NCI-H2196 treated with DMSO at 0.1 percent for 48 hours (cell line): ENCODE data around the gene SMIM8.

Experiments used
- DNase-seq: peaks from one replicate; lab custom pipeline; 2025; ENCODE audit not compliant: unreplicated experiment; lab: John Stamatoyannopoulos, UW

Gene SMIM8

GRCh38 chr6:87333591-87334181 lies 11.3 kb downstream of the SMIM8 start:
- DNase-seq: no peak

DNA sequence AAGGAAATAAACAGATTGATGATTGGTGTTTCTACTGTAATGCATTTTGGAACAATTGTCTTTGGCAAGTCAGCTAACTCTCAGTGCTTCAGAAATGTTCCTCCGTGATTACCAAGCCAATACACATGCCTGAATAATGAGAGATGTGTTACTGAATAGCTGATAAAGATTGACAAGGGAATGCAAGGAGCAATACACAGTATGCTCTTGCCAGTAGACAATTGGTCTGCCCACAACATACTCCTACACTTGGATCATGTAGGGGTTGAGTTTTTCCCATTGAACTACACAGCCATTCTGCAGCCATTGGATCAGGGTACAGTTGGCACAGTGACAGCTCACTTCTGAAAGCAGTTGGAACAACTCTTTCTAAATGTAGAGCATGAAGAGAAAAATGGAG lies 12.3 kb downstream of the SMIM8 start:
- no peak for DNase-seq

DNA sequence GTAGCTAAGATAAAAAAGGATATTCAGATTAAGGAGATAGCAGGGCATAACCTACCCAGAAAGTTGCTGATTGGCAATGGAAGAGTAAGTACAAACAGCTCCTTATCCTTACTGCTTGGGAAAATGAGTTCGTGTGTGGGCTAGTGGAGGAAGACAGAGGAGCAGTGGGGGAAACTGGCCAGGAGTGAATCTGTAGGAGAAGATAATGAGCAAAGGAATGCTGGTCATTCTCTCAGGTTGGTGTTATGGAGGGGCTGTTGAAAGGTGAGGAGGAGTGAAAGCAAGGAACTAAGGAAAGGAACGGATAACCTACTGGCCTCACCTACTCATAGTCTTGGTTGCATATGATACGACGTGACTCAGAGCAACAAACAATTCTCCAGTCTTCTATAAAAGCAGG lies 14.0 kb downstream of the SMIM8 start:
- no peak for DNase-seq

- DNase-seq: no peak
Measured at GRCh38 chr6:87340230-87340629, 17.8 kb downstream of the SMIM8 start.

- DNase-seq: no peak
Measured at GRCh38 chr6:87341158-87341557, 18.8 kb downstream of the SMIM8 start.

DNA sequence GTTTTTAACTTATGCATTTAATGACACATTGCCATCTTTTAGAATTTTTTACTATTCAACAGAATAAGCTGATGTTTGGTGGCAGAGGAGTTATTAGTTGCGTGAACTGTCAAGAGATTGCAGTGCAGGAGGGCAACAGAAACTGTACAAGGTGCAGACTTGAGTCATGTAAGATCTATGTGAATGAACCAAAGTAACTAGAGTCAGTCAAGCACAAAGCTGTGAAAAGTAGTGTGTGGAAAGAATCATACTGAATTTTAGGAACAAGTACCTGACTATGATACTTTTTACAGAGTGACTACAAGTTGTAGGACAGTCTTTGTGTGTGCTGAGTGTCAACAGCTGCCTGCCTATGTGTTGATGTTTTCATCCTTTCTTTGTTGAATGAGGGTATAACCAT lies 19.5 kb downstream of the SMIM8 start:
- no peak for DNase-seq

DNA sequence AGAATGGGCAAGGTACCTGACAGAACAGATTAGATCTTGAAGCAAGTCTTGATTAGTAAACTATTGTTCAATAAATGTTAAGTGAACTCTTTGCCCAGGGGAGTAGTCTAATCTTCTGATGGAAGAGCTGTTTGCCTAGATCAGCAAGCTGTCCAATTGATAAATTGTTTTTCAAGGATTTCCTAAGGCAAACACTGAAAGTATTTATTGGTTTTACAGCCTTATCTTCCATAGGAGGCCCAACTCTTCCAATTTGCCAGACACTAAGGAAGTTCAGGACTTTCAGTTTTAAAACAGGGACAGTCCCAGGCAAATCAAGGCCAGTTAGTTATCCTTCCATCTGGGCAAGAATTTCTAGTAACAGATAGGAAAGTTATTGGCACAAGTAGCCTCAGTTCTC lies 20.4 kb downstream of the SMIM8 start:
- DNase-seq: no peak

DNA sequence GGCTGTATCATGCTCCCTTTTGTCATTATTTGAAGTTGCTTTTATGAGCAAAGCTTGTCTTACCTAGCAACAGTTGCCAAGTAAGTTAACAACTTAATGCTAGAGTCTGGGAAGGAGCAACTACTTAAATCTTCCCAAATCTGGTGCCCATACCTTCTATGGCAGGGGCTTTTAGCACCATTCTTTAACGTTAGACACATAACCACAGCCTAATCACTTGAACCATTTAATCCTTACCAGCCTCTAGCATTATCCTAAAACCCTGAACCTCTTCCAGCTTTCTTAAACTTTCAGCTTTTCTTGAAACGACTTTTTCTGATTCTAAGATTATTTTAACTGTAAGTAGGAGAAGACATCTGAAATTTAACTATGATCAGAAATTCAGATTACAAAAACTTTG lies 22.3 kb downstream of the SMIM8 start, which contains the start of gene C6orf163:
Gene C6orf163, plus strand, starts transcription at position 83 of the 400 bp plus-strand sequence. Its CDS starts 287 bp downstream, at position 370.
- no peak for DNase-seq

- no peak for DNase-seq
Measured at GRCh38 chr6:87346700-87347099, 24.3 kb downstream of the SMIM8 start.

DNA sequence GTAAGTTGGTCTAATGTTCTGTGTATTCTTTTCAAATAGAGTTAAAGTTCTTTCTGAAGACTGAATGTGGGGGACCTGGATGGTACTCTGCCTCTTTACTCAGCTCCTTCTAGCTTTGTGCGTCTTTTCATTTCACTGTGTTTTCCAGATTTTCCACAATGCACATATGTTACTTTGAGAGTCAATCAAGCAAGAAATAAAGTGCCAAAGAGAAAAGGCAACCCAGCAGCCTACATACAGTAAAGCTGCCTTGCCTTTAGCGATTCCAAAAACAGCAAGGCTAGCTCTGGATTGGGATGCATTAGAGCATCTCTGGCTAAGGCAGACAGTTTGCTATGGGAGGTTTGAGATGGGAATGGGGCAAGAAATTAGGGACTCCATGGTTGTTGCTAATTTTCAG lies 27.5 kb downstream of the SMIM8 start:
- DNase-seq: no peak

DNA sequence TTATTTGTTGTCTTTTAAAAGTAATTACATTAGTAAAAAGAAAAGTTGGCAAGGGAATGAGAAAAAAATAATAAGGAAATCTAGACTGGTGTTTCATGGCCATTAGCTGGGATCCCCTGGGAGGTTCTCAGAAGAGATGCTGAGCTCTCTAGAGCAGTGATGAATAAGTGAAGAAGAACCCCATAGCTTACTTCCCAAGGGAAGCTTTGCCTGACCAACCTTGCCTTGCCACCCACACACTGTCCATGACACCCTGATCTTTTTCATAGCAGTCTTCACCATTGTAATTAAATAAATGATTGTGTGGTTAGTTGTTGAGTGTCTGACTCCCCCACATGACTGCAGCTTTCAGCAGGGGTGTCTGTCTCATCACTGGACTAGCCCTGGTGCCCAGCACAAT lies 28.1 kb downstream of the SMIM8 start:
- no peak for DNase-seq

DNA sequence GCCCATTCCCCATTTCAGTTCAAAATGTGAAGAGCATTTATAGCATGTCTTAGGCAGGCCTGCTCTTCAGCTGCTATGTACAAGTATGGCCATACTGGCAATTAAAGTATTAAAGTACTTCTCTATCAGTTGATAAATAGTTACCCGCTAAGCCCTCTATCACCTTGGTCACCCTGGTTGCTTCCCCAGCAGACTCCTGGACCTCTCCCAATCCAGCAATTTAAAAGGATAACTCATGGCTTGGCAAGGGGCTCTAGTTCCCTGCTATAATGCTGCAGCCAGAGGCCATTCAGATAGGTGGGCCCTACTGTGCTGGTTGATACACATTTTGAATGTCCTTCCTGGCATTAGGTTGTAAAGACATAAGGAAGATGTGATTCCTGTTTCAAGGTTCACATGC lies 29.2 kb downstream of the SMIM8 start:
- no peak for DNase-seq

GRCh38 chr6:87356181-87356580 lies 33.8 kb downstream of the SMIM8 start:
- DNase-seq: no peak

- DNase-seq: no peak
Measured at GRCh38 chr6:87357479-87358196, 35.2 kb downstream of the SMIM8 start.

GRCh38 chr6:87364602-87365252 lies 42.3 kb downstream of the SMIM8 start:
- DNase-seq: no peak

- DNase-seq: no peak
Measured at GRCh38 chr6:87366072-87366827, 43.9 kb downstream of the SMIM8 start.

GRCh38 chr6:87366899-87367298 lies 44.5 kb downstream of the SMIM8 start:
- no peak for DNase-seq

GRCh38 chr6:87373377-87373776 lies 51.0 kb downstream of the SMIM8 start:
- no peak for DNase-seq

DNA sequence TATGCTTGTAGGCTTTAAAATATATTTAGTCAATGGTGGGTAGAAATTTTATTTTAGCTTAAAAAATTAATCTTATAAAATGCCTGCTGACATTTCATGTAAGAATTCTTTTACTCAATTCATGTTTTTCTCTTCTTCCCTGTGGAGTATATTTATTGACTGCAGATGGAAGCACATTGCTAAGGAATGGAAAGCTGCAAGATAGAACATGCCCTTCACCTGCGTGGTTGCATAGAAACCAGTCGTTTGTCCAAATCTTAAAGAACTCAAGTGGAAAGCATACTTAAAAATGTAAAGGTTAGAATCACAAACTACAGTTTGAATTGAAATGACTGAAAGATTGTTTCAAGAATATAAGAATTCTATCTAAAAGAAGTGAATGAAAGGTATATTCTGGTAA lies 52.9 kb downstream of the SMIM8 start:
- DNase-seq: no peak

DNA sequence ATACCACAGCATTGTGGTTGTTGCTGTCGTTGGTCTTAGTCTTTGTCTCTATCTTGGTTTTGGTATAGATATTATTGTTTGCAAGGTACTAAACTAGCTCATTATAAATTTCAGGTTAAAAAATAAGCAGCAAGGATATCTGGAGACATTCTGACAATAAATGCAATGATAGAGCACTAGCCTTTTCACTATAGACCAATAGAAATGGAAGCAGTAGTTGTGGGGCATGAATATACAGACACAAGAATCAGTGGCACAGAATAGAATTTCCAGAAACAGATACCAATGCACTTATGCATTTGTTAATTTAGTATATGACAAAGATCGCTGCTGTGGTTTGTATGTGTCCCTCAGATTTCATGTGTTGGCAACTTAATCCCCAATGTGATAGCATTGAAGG lies 54.3 kb downstream of the SMIM8 start:
- no peak for DNase-seq

DNA sequence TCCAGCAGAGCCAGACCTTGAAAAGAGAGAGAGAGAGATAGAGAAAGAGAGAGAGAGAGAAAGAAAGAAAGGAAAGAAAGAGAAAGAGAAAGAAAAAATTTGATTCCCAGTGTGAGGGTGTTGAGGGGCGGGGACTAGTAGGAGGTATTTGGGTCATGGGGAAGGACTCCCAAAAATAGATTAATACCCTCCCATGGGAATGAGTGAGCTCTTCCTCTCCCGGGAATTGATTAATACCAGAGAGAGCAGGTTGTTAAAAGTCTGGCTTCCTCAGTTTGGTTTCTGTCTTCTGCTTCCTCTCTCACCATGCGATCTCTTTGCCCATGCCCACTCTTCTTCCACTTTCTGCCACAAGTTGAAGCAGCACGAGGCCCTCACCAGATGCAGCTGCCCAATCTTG lies 56.6 kb downstream of the SMIM8 start:
- DNase-seq: no peak

DNA sequence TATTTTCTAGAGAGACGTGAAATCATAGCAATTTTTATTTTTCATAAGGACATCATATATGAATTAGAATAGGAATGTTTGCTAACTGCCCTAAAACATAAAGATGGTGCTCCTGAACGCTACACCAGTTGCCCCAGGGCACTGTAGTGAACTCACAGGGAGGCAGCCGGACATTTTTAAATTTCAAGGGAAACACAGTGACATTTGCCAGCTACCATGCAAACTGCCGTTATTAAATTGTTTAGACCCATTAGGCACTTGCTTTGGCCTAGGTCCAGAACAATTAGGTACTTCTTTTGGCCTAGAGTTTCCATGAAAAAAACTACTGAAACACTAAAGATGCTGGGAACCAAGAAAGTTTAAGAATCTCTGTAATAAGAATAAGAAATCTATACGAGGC lies 60.5 kb downstream of the SMIM8 start:
- no peak for DNase-seq
